Right hindlimb (tissue), 1 donor: ENCODE data around the gene CCDC149.

ENCODE experiments used
- DNase-seq: peaks from one replicate; pipeline ENCODE4 v3.0.0-alpha.2; 2018

Gene CCDC149

GRCh38 chr4:24799196-24799543 is 113.7 kb downstream of the CCDC149 start:
- no peak for DNase-seq

GRCh38 chr4:24798036-24798610 is 114.7 kb downstream of the CCDC149 start:
- no peak for DNase-seq

- no peak for DNase-seq
These were observed 116.2 kb downstream of the CCDC149 start for GRCh38 chr4:24796620-24797019.

GRCh38 chr4:24795666-24796381 is 117.0 kb downstream of the CCDC149 start:
- DNase-seq: no peak

- peak; percentile 90 for DNase-seq
These were observed 117.8 kb downstream of the CCDC149 start, which contains the start of gene SOD3 for GRCh38 chr4:24794916-24795665. Gene SOD3 (plus strand): TSS chr4:24795573. CDS start chr4:24799522, 3,949 bp downstream.

DNA sequence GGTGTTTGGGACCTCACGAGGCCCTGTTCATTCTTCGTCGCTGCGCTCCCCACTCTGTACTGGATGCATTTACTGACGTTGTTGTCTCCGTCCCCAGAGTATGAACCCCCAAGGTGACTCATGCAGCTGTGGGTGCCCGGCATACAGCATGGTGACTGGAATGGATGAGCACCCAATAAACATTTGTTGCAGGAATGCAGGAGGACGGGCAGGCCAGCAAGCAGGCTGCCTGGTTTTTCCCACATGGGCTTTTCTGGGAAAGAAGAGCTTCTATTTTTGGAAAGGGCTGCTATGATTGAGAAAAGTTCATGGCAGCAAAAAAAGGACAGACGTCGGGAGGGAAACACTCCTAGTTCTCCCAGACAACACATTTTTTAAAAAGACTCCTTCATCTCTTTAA is 118.4 kb downstream of the CCDC149 start:
- DNase-seq: no peak

DNA sequence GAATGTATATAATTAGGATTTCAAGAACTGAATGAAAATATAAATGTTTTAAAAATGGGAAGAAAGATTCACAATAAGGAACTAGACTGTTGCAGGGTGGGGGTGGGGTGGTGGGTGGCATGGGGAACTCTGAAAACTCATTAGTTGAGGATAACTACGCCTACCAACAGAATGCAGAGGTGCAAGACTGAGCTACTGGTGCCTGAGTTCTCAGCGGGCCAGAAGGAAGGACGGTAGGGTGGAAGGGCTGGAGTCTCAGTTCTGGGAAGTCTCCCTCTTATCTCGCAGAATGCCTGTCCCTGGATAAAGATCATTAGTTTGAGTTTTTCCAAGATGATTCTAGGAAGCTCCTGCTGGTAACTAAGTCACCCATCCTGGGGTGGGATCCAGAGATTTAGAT is 118.8 kb downstream of the CCDC149 start:
- no peak for DNase-seq

GRCh38 chr4:24793219-24794005 is 119.4 kb downstream of the CCDC149 start:
- DNase-seq: no peak

GRCh38 chr4:24792552-24792951 is 120.3 kb downstream of the CCDC149 start:
- no peak for DNase-seq

GRCh38 chr4:24791043-24791442 is 121.8 kb downstream of the CCDC149 start:
- DNase-seq: no peak

DNA sequence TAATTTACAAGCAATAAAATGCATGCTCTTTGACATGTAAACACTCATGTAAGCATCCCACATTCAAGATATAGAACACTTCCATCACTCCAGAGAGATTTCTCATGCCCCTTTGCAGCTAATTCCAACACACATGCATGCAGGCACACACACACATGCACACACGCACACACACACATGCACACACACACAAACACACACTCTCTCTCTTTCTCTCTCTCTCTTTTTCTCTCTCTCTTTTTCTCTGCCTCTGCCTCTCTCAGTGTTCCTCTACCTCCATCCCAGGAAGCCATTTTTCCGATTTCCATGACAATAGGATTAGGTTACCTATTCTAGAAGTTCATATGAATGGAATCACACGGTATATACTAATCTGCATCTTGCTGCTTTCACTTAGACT is 129.3 kb downstream of the CCDC149 start:
- no peak for DNase-seq

DNA sequence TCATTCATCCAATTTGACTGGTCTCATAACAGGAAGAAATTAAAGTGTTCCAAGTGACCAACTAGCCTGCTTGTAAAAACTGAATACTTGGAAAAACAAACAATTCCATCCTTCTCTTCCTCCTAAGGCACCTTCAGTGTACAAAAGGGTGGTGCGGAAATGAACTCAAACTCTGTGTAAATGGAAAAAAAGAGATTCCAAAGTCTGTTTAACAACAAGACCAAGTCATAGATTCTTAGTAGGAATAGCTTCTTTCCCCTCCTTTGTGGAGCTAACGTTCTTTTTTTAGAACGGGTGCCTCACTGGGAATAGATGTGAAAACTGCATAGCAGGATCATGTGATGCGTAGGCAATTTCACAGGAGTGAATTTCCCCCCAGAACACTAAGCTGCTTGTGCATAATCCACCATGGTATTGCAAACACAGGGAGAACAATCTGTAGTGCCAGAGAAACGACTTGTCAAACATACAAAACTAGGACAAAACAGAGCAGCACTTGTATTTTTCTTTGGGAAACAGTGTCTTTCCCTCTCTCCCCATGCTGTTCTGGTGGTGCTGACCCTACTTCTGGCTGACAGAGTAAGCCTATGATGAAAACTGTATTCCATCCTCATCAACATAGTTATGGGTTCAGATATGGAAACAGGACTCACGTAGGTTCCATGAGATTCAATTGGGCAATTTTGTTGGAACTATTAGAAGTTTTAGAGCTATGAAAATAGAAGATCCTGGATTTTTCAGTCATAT is 130.7 kb downstream of the CCDC149 start:
- no peak for DNase-seq

DNA sequence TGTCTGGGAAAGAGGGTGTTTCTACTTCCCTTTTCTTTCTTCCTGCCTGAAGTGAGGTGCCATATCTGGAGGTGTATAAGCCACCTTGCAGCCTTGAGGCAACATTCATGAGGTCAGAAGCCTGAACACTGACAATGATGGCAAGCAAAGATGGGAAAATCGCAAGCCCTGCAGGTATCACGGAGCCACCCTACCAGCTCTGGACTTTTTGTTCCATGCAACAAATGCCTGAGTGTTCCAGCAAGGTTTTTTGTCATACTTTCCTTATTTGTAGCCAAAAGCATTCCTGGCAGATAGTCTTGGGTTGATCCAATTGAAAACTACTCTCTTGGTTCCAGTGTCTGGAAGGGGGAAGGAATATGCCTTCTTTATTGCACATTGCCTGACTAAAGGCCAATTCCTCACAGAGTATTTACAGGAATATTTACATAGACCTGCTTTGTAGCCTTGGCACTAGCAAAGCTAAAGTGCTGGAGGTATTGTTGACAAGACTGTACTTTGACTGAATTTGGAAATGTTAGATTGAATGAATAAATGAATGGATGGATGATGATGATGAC is 131.8 kb downstream of the CCDC149 start:
- DNase-seq: no peak

GRCh38 chr4:24778464-24779225 is 134.2 kb downstream of the CCDC149 start:
- DNase-seq: peak; percentile 65

DNA sequence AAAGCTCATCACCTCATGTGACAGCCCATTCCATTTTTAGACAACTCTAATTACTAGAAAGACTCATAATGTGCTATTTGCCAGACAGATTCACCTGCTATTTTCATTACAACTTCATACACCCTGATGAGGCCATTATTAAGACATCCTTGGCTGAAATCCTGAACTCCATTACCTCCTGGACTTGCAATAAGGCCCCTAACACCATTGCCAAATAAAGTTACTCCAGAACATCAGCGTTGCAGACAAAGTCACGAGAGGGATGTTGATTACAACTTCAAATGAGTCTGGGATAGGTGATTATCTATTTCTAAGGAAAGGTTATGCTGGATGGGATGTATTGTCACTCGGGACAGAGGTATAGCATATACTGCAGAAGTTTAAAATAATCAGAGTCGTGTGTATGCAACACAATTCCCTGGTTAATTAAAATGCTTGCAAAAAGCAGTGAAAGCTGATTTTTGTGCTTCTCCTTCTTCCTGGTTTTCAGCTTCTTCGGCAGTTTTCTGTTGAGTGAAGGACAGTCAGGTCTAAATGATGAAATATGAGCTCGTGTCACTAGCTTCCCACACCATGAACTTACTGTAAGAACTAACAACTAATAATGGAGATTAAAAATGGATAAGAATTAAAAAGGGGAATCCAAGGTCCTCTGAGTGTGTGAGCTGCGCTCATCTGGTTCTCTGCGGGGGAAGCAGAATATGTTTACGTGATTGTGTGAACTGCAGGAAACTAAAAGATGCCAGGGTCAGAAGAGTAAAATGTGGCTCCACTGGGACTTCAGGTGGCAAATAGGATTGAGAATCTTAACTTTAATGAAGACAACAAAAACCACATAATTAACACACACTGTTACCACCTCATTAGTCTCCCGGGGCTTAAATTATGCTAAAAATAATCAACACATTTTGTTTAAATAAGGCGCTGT is 135.0 kb downstream of the CCDC149 start:
- DNase-seq: no peak

DNA sequence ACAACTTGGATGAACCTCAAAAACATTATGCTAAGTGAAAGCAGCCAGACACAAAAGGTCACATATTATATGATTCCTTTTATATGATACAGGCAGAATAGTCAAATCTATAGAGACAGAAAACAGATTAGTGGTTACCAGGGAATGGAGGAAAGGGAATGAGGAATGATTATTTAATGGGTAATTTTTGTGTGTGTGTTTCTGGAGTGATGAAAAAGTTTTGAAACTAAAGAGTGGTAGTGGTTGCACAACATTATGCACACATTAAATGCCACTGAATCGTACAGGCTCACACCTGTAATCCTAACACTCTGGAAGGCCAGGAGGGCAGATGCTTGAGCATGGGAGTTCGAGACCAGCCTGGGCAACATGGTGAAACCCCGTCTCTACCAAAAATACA is 137.1 kb downstream of the CCDC149 start:
- DNase-seq: no peak

DNA sequence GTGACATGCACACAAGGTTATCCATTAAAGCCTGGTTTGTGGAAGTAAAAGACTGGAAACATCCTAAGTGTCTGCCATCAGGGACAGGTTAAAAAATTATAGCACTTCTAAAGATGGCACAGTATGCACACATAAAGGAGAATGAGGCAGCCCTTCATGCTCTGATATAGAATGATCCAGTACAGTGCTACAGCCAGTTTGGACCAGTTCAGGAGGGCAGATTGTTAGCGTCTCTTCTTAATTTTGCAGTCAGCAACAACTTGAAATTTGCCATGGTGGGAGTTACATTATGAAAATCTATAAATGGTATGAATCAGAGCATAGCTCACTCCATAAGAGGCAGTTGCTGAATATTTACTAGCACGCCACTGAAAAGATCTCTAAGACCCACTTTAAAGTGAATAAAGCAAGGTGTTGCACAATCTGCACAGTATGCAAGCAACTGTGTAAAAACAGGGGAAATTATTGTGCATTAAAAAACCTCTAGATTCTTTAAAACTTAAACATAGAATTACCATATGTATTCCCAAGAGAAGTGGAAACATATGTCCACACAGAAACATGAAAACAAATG is 137.7 kb downstream of the CCDC149 start:
- DNase-seq: no peak

GRCh38 chr4:24774452-24774851 is 138.4 kb downstream of the CCDC149 start:
- DNase-seq: no peak

GRCh38 chr4:24772952-24773351 is 139.9 kb downstream of the CCDC149 start:
- no peak for DNase-seq
